Dendritic cell treated with granulocyte-macrophage colony-stimulating factor and Interleukin-4, amounts not matched to agents 40 ng/mL and 50 ng/mL, for 4 days (primary cell): Measurements from ENCODE around the gene TPTE2.
"Not testable (repeated sequence)": the region's sequence is repeated elsewhere in the genome, so short reads cannot be mapped to it uniquely, and the experiment has no call there.

Source experiments
- H3K27ac Mint-ChIP-seq: one replicate; pipeline ENCODE4 v1.8.0; 2022; ENCODE audit warnings: mild to moderate bottlenecking, mixed read lengths
- H3K27me3 Mint-ChIP-seq: one replicate; pipeline ENCODE4 v1.8.0; 2022; ENCODE audit warnings: mild to moderate bottlenecking, mixed read lengths
- H3K36me3 Mint-ChIP-seq: one replicate; pipeline ENCODE4 v1.8.0; 2022; ENCODE audit warnings: low read depth, mixed read lengths
- H3K4me1 Mint-ChIP-seq: one replicate; pipeline ENCODE4 v1.8.0; 2022; ENCODE audit warnings: low read depth, mixed read lengths
- H3K4me3 Mint-ChIP-seq: one replicate; pipeline ENCODE4 v1.8.0; 2022; ENCODE audit warnings: mild to moderate bottlenecking, moderate library complexity, mixed read lengths
- H3K9me3 Mint-ChIP-seq: one replicate; pipeline ENCODE4 v1.8.0; 2022; ENCODE audit warnings: mixed read lengths
- intact Hi-C: fragments of 100-400 bp; cut with micrococcal nuclease; formaldehyde crosslinking; loops from one replicate; pipeline ENCODE4 v1.15.0; 2022

Gene TPTE2

GRCh38 chr13:19561127-19561582, at the start of gene TPTE2:
Gene TPTE2, minus strand, starts transcription at chr13:19561532. Its CDS starts 58,298 bp downstream, at chr13:19503234.
- intact Hi-C loops, H3K27me3 Mint-ChIP-seq, H3K4me1 Mint-ChIP-seq, H3K4me3 Mint-ChIP-seq, H3K27ac Mint-ChIP-seq, H3K9me3 Mint-ChIP-seq, H3K36me3 Mint-ChIP-seq: not testable (repeated sequence)

GRCh38 chr13:19607523-19608078, 46.3 kb upstream of the TPTE2 start:
- intact Hi-C loops, result no loop called here
- Mint-ChIP-seq H3K4me1 (no peaks in the 10 kb centered on the region), H3K4me3 (no peak overlapping the region), H3K36me3 (no peaks in the 10 kb centered on the region), H3K27me3 (peaks cover 25% of the 10 kb centered on the region), H3K9me3 (no peaks in the 10 kb centered on the region), H3K27ac (no peak overlapping the region)

DNA sequence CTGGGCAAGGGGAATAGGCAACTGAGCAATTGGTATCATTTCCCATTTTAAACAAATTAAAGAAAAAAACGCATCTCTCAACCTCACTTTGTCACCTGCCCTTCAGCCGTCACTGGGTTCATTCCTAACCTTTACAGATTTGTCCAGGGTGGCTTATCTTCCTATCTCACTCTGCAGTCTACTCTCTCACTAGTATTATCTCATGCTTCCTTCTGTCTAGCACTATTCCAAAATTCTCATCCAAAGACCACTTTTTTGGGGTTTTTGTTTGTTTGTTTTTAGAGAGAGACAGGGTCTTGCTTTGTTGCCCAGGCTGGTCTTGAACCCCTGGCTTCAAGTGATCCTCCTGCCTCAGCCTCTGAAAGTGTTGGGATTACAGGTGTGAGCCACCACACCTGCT, 45.4 kb upstream of the TPTE2 start:
- Mint-ChIP-seq H3K9me3 (no peaks in the 10 kb centered on the region), H3K27me3 (peaks cover 31% of the 10 kb centered on the region), H3K36me3 (no peaks in the 10 kb centered on the region), H3K4me3 (no peak overlapping the region), H3K4me1 (no peaks in the 10 kb centered on the region), H3K27ac (no peak overlapping the region)
- intact Hi-C loops, result no loop called here

DNA sequence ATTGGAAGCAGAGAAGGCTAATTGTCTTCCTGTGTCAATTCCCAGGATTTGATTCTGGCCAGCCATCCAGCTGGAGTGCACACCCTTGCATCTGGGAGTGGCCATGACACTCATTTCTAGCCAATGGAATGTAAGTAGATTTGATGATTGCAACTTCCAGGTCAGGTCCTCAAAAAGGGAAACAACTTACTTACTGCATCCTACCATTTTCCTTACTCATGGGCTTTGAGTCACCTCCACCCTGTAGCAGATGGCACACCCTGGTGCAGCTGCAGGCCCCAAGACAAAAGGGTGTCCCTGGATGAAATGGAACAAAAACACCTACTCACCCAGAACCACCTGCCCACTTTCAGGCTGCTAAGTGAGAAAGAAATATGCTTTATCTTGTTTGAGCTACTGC, 44.8 kb upstream of the TPTE2 start:
- no peaks in the 10 kb centered on the region for H3K9me3 Mint-ChIP-seq
- no peak overlapping the region for H3K4me3 Mint-ChIP-seq
- no peaks in the 10 kb centered on the region for H3K36me3 Mint-ChIP-seq
- intact Hi-C loops, result no loop called here
- H3K4me1 Mint-ChIP-seq, result no peaks in the 10 kb centered on the region
- H3K27ac Mint-ChIP-seq, result no peak overlapping the region
- H3K27me3 Mint-ChIP-seq, result peaks cover 36% of the 10 kb centered on the region

DNA sequence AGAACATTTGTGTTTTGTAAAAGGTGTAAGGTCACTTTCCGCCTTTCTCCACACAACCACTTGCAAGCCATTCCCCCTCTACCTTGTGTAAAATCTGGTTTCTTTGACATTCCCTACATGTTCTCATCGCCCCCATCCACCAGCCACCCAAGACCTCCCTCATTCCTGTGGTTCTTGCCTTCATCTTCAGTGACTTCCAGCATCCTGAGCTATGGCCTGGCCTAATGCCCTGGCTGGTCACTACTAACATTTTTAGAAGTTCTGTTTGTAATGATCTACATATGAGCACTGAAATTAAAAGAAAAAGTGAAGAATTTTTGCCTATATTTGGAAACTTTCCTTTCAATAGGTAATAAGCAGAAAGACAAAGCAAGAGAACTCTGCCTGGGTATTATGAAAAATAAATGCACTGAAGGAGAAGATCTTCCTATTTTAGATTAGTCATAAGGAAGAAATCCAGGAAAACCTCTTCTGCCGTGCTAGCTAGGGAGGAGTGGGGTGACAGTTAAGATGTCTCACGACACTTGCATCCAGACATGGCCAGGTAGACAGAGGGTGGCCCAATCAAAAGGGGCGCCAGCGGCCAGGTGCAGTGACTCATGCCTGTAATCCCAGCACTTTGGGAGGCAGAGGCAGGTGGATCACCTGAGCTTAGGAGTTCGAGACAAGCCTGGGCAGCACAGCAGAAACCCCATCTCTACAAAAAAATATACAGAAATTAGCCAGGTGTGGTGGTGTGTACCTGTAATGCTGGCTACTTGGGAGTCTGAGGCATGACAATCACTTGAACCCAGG, 44.0 kb upstream of the TPTE2 start:
- Mint-ChIP-seq H3K36me3 (no peaks in the 10 kb centered on the region), H3K27ac (no peak overlapping the region), H3K4me1 (no peaks in the 10 kb centered on the region), H3K9me3 (no peaks in the 10 kb centered on the region), H3K4me3 (no peak overlapping the region), H3K27me3 (peaks cover 44% of the 10 kb centered on the region)
- intact Hi-C loops, result no loop called here

- Mint-ChIP-seq H3K4me3 (no peak overlapping the region), H3K27ac (no peak overlapping the region), H3K27me3 (peaks cover 52% of the 10 kb centered on the region), H3K4me1 (no peaks in the 10 kb centered on the region), H3K9me3 (no peaks in the 10 kb centered on the region), H3K36me3 (no peaks in the 10 kb centered on the region)
- intact Hi-C loops, result no loop called here
Measured at GRCh38 chr13:19604306-19604705, 43.0 kb upstream of the TPTE2 start.

- Mint-ChIP-seq H3K9me3 (no peaks in the 10 kb centered on the region), H3K36me3 (no peaks in the 10 kb centered on the region), H3K4me3 (peak overlapping the region; percentile 67), H3K27me3 (peaks cover 69% of the 10 kb centered on the region), H3K27ac (no peak overlapping the region), H3K4me1 (no peaks in the 10 kb centered on the region)
- intact Hi-C loops, result no loop called here
Measured at GRCh38 chr13:19601749-19602725, 40.7 kb upstream of the TPTE2 start.

DNA sequence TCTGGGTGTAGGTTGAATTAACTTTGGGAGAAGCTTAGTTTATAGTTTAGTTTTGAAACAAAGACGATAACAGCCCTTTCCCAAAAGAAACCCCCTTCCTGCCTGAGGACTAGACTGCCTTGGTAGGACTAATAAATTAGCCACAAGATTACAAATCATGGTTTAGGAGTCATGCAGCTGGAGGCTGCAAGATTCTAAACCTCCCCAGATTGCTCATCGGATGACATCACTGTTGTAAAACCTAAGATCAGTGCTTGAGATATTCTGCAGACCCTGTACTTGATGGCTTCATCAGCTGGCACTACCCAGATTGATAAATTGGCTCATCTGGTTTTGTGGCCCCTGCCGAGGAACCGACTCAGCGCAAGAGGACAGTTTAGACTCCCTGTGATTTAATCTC, 36.2 kb upstream of the TPTE2 start:
- Mint-ChIP-seq H3K36me3 (no peaks in the 10 kb centered on the region), H3K4me1 (no peaks in the 10 kb centered on the region), H3K27ac (no peak overlapping the region), H3K4me3 (no peak overlapping the region), H3K27me3 (peaks cover 59% of the 10 kb centered on the region), H3K9me3 (no peaks in the 10 kb centered on the region)
- intact Hi-C loops, result no loop called here

DNA sequence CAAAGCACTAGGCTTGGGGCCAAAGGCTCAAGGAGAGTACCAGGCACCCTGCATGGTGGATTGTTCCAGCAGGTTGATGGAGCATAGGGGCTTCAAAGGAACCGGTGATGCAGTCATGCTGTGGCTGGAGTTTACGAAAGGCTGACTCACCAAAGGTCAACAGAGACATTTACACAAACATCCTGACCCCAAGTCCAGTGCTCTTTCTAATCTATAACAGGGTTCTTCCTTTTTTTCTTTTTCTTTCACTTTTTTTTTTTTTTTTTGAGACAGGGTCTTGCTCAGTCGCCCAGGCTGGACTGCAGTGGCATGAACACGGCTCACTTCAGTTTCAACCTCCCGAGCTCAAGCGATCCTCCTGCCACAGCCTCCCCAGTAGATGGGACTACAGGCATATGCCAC, 35.6 kb upstream of the TPTE2 start:
- H3K27ac Mint-ChIP-seq, result no peak overlapping the region
- H3K27me3 Mint-ChIP-seq, result peaks cover 55% of the 10 kb centered on the region
- H3K4me1 Mint-ChIP-seq, result peaks cover 4% of the 10 kb centered on the region
- H3K4me3 Mint-ChIP-seq, result no peak overlapping the region
- H3K36me3 Mint-ChIP-seq, result no peaks in the 10 kb centered on the region
- H3K9me3 Mint-ChIP-seq, result no peaks in the 10 kb centered on the region
- intact Hi-C loops, result no loop called here

GRCh38 chr13:19596086-19596485, 34.8 kb upstream of the TPTE2 start:
- peaks cover 12% of the 10 kb centered on the region for H3K4me1 Mint-ChIP-seq
- no peak overlapping the region for H3K27ac Mint-ChIP-seq
- no peak overlapping the region for H3K4me3 Mint-ChIP-seq
- H3K9me3 Mint-ChIP-seq, result no peaks in the 10 kb centered on the region
- H3K36me3 Mint-ChIP-seq, result no peaks in the 10 kb centered on the region
- peaks cover 50% of the 10 kb centered on the region for H3K27me3 Mint-ChIP-seq
- intact Hi-C loops, result no loop called here

DNA sequence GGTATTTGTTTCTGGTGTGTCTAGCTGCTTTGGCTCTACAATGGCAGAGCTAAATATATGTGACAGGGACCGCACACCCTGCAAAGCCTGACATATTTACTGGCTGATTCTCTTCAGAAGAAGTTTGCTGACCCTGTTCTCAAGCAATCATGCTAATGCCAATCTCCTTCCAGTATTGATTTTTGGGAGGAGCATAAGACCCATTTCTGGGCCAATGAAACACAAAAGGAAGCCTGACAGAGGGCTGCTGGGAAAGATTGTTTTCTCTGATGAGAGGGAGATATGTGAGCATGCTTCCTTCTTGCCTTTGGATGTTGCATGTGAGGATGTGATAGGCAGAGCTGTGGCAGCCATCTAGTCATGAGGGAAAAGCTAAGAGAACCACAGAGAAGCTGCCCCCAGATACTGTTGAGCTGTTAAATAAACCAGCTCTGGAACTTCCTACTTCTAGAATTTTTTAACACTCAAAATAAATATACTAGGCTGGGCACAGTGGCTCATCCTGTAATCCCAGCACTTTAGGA, 31.4 kb upstream of the TPTE2 start:
- intact Hi-C loops, result no loop called here
- Mint-ChIP-seq H3K9me3 (no peaks in the 10 kb centered on the region), H3K4me3 (no peak overlapping the region), H3K27ac (no peak overlapping the region), H3K36me3 (no peaks in the 10 kb centered on the region), H3K27me3 (peaks cover 30% of the 10 kb centered on the region), H3K4me1 (peaks cover 15% of the 10 kb centered on the region)

DNA sequence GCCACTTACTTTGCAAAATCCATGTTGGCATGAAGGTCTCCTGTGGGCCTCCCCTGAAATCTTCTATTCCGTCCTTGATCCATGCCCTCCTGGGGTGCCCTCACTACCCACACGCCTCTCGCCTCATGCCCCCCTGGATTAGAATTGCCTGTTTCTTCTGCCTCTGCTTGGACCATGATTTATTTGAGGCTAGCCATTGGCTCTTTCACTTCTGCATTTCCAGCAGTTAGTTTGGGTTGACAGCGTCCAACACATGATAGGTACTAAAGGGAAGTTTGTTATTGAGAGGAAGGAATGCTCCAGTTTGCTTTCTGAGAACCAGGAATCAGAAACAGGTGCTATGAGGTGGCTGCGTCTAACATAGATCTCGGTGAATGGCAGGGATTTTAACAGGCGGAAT, 30.5 kb upstream of the TPTE2 start:
- Mint-ChIP-seq H3K27ac (no peak overlapping the region), H3K36me3 (peaks cover 1% of the 10 kb centered on the region), H3K4me1 (peaks cover 24% of the 10 kb centered on the region), H3K27me3 (peaks cover 28% of the 10 kb centered on the region), H3K4me3 (no peak overlapping the region), H3K9me3 (no peaks in the 10 kb centered on the region)
- intact Hi-C loops, result no loop called here

GRCh38 chr13:19590423-19590822, 29.1 kb upstream of the TPTE2 start:
- Mint-ChIP-seq H3K4me1 (peaks cover 27% of the 10 kb centered on the region), H3K27ac (no peak overlapping the region), H3K9me3 (peaks cover 9% of the 10 kb centered on the region)

DNA sequence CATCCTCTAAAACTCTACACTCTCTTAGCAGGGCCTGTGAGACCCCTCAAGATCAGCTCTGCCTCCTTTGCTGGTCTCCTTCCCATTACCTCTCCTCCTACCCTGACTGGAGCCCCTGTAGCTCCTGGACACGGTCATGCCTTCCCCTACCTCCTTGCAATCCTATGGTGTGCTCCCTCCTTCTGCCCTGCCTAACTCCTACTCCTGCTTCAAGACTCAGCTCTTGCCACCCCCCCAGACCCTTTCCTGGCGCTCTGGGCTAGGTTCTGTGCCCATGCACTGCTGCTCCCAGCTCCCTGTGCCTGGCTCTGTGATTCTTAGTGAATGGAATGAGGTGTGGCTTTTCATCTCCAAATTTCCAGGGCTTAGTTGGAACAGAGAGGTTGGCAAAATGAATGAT, 28.0 kb upstream of the TPTE2 start:
- Mint-ChIP-seq H3K36me3 (peaks cover 4% of the 10 kb centered on the region), H3K4me3 (no peak overlapping the region), H3K27ac (peak overlapping the region; percentile 7), H3K9me3 (peaks cover 9% of the 10 kb centered on the region), H3K27me3 (peaks cover 18% of the 10 kb centered on the region), H3K4me1 (peaks cover 27% of the 10 kb centered on the region)
- intact Hi-C loops, result no loop called here

More at GRCh38 chr13:19590423-19590822, 29.1 kb upstream of the TPTE2 start:
- Mint-ChIP-seq H3K4me3 (no peak overlapping the region), H3K36me3 (peaks cover 4% of the 10 kb centered on the region), H3K27me3 (peaks cover 17% of the 10 kb centered on the region)
- intact Hi-C loops, result no loop called here
